ENCODE results near the gene DUOX2. TPM values are rescaled to one million over a fixed set of nuclear protein-coding genes. Genes with fewer than 3 reads are reported as not detected.

DUOX2 gene
- polyA plus RNA-seq, 1 donor from 2014 or later = not detected

GRCh38 chr15:45117308-45118130 lies 3.5 kb upstream of the DUOX2 start:
- Histone ChIP-seq H3K36me3 (ENCODE audit: insufficient read depth, low read length) (no peaks in the 10 kb centered on the region), H3K4me3 (ENCODE audit: low read length) (peak overlapping the region; percentile 50), H3K27me3 (ENCODE audit: insufficient read depth, low read depth, low read length) (peaks cover 69% of the 10 kb centered on the region), H3K9me2 (ENCODE audit: insufficient read depth, low read length) (no peaks in the 10 kb centered on the region), H3K4me2 (ENCODE audit: low read length) (no peak overlapping the region), H4K20me1 (ENCODE audit: insufficient read depth) (no peaks in the 10 kb centered on the region), H3K27ac (ENCODE audit: low read length) (no peak overlapping the region), H3K79me2 (replicated peaks; ENCODE audit: insufficient read depth, low read length) (no peaks in the 10 kb centered on the region), H3K9ac (ENCODE audit: low read length) (no peak overlapping the region), H3K9me3 (ENCODE audit: low read length) (no peaks in the 10 kb centered on the region), H2AFZ (ENCODE audit: low read depth, low read length) (no peak overlapping the region), H3F3A (ENCODE audit: insufficient read depth, low read length, poor library complexity, severe bottlenecking) (no peaks in the 10 kb centered on the region)
- TF ChIP-seq MXI1 (conservative IDR thresholded peaks at IDR 0.05; ENCODE audit: poor library complexity, severe bottlenecking) = no peak

GRCh38 chr15:45116482-45117307 lies 2.7 kb upstream of the DUOX2 start:
- no peak overlapping the region for H2AFZ ChIP-seq (ENCODE audit: low read depth, low read length)
- no peaks in the 10 kb centered on the region for H3K79me2 ChIP-seq (replicated peaks; ENCODE audit: insufficient read depth, low read length)
- H3K27me3 ChIP-seq (ENCODE audit: insufficient read depth, low read depth, low read length) = peaks cover 71% of the 10 kb centered on the region
- no peaks in the 10 kb centered on the region for H3K9me3 ChIP-seq (ENCODE audit: low read length)
- H4K20me1 ChIP-seq (ENCODE audit: insufficient read depth) = no peaks in the 10 kb centered on the region
- peak overlapping the region; percentile 39 for H3K4me3 ChIP-seq (ENCODE audit: low read length)
- TF ChIP-seq EZH2 (IDR thresholded peaks at IDR 0.05; ENCODE audit: borderline replicate concordance, insufficient read depth, low read length, poor library complexity, severe bottlenecking) = no peak
- TF ChIP-seq POLR2AphosphoS5 (IDR thresholded peaks at IDR 0.05) = no peak
- no peak for TF ChIP-seq EP300 (conservative IDR thresholded peaks at IDR 0.05; ENCODE audit: poor library complexity, severe bottlenecking)
- TF ChIP-seq RAD21 (conservative IDR thresholded peaks at IDR 0.05) = no peak
- TF ChIP-seq TAF1 (IDR thresholded peaks at IDR 0.05; ENCODE audit: low read depth) = no peak
- no peak for TF ChIP-seq REST (IDR thresholded peaks at IDR 0.05; ENCODE audit: borderline replicate concordance)
- no peak for TF ChIP-seq SMC3 (conservative IDR thresholded peaks at IDR 0.05; ENCODE audit: poor library complexity)
- TF ChIP-seq, protein P1, sequence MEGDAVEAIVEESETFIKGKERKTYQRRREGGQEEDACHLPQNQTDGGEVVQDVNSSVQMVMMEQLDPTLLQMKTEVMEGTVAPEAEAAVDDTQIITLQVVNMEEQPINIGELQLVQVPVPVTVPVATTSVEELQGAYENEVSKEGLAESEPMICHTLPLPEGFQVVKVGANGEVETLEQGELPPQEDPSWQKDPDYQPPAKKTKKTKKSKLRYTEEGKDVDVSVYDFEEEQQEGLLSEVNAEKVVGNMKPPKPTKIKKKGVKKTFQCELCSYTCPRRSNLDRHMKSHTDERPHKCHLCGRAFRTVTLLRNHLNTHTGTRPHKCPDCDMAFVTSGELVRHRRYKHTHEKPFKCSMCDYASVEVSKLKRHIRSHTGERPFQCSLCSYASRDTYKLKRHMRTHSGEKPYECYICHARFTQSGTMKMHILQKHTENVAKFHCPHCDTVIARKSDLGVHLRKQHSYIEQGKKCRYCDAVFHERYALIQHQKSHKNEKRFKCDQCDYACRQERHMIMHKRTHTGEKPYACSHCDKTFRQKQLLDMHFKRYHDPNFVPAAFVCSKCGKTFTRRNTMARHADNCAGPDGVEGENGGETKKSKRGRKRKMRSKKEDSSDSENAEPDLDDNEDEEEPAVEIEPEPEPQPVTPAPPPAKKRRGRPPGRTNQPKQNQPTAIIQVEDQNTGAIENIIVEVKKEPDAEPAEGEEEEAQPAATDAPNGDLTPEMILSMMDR (IDR thresholded peaks at IDR 0.05; ENCODE audit: poor library complexity, severe bottlenecking) = no peak
- TF ChIP-seq MXI1 (conservative IDR thresholded peaks at IDR 0.05; ENCODE audit: poor library complexity, severe bottlenecking) = no peak
- no peaks in the 10 kb centered on the region for H3K9me2 ChIP-seq (ENCODE audit: insufficient read depth, low read length)
- H3K36me3 ChIP-seq (ENCODE audit: insufficient read depth, low read length) = no peaks in the 10 kb centered on the region
- H3K9ac ChIP-seq (ENCODE audit: low read length) = no peak overlapping the region
- no peaks in the 10 kb centered on the region for H3F3A ChIP-seq (ENCODE audit: insufficient read depth, low read length, poor library complexity, severe bottlenecking)
- H3K27ac ChIP-seq (ENCODE audit: low read length) = no peak overlapping the region
- no peak overlapping the region for H3K4me2 ChIP-seq (ENCODE audit: low read length)
